ENCODE results near the gene KIF26B.
"Not testable (repeated sequence)": the region's sequence is repeated elsewhere in the genome, so short reads cannot be mapped to it uniquely, and the experiment has no call there.

The KIF26B gene

GRCh38 chr1:245401881-245402587 is 247.2 kb downstream of the KIF26B start:
- no peak for DNase-seq

GRCh38 chr1:245402998-245403397 is 248.2 kb downstream of the KIF26B start:
- not testable (repeated sequence) for DNase-seq

- DNase-seq: peak; percentile 31 to 50
Measured at GRCh38 chr1:245404527-245404926, 249.7 kb downstream of the KIF26B start.

GRCh38 chr1:245404952-245405351 is 250.2 kb downstream of the KIF26B start:
- peak; percentile 3 to 46 for DNase-seq

- DNase-seq: no peak
Measured at GRCh38 chr1:245406426-245406825, 251.6 kb downstream of the KIF26B start.

- DNase-seq: no peak
Measured at GRCh38 chr1:245407983-245408382, 253.2 kb downstream of the KIF26B start.

- DNase-seq: no peak
Measured at GRCh38 chr1:245409341-245410195, 254.8 kb downstream of the KIF26B start.

- no peak for DNase-seq
Measured at GRCh38 chr1:245411245-245412036, 256.7 kb downstream of the KIF26B start.

- DNase-seq: no peak
Measured at GRCh38 chr1:245412306-245412705, 257.5 kb downstream of the KIF26B start.

- no peak for DNase-seq
Measured at GRCh38 chr1:245416781-245417180, 262.0 kb downstream of the KIF26B start.

- DNase-seq: no peak
Measured at GRCh38 chr1:245418077-245418476, 263.3 kb downstream of the KIF26B start.

- no peak for DNase-seq
Measured at GRCh38 chr1:245419461-245419978, 264.7 kb downstream of the KIF26B start.

- DNase-seq: no peak
Measured at GRCh38 chr1:245419989-245420388, 265.2 kb downstream of the KIF26B start.

GRCh38 chr1:245420926-245421325 is 266.1 kb downstream of the KIF26B start:
- DNase-seq: no peak

- DNase-seq: no peak
Measured at GRCh38 chr1:245428681-245429080, 273.9 kb downstream of the KIF26B start.

- DNase-seq: no peak
Measured at GRCh38 chr1:245431706-245432105, 276.9 kb downstream of the KIF26B start.

GRCh38 chr1:245432228-245432875 is 277.6 kb downstream of the KIF26B start:
- DNase-seq: no peak

- no peak for DNase-seq
Measured at GRCh38 chr1:245433561-245433960, 278.8 kb downstream of the KIF26B start.

GRCh38 chr1:245434280-245434679 is 279.5 kb downstream of the KIF26B start:
- DNase-seq: peak in 1 of 2 experiments; percentile 3

GRCh38 chr1:245436407-245436806 is 281.6 kb downstream of the KIF26B start:
- DNase-seq: no peak

- DNase-seq: no peak
Measured at GRCh38 chr1:245437369-245438062, 282.7 kb downstream of the KIF26B start.

GRCh38 chr1:245440922-245441321 is 286.1 kb downstream of the KIF26B start:
- DNase-seq: no peak

Measured in NCI-H526 (cell line).